ENCODE results near the gene KLHL24. TPM values are rescaled to one million over a fixed set of nuclear protein-coding genes. Genes with fewer than 3 reads are reported as not detected.

KLHL24 gene
- total RNA-seq, 1 donor: 56.0 TPM

DNA sequence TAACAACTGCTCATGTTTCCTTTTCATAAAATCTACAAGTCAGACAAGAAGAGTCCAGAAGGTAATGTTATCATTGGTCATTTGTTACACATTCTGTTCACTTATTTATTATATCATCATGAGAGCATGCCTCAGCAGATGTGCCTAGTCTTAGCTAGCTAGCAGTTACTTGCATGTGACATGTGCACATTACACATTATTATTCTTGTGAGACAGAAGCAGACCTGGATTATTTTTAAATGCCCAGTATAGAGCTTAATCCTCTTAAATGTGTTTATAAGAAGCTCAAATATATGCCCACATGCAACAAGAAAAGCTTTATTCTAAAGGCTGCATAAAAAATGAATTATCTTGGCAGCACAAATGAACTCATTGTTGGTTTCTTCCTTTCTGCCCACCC, 74.8 kb downstream of the KLHL24 start:
- TF ChIP-seq, protein P1, sequence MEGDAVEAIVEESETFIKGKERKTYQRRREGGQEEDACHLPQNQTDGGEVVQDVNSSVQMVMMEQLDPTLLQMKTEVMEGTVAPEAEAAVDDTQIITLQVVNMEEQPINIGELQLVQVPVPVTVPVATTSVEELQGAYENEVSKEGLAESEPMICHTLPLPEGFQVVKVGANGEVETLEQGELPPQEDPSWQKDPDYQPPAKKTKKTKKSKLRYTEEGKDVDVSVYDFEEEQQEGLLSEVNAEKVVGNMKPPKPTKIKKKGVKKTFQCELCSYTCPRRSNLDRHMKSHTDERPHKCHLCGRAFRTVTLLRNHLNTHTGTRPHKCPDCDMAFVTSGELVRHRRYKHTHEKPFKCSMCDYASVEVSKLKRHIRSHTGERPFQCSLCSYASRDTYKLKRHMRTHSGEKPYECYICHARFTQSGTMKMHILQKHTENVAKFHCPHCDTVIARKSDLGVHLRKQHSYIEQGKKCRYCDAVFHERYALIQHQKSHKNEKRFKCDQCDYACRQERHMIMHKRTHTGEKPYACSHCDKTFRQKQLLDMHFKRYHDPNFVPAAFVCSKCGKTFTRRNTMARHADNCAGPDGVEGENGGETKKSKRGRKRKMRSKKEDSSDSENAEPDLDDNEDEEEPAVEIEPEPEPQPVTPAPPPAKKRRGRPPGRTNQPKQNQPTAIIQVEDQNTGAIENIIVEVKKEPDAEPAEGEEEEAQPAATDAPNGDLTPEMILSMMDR (IDR thresholded peaks at IDR 0.05; ENCODE audit: insufficient read depth, low read length): no peak
- no peak for DNase-seq (ENCODE audit: low read depth)
- no peak overlapping the region for H3K4me3 ChIP-seq (ENCODE audit: low read depth, low read length)

DNA sequence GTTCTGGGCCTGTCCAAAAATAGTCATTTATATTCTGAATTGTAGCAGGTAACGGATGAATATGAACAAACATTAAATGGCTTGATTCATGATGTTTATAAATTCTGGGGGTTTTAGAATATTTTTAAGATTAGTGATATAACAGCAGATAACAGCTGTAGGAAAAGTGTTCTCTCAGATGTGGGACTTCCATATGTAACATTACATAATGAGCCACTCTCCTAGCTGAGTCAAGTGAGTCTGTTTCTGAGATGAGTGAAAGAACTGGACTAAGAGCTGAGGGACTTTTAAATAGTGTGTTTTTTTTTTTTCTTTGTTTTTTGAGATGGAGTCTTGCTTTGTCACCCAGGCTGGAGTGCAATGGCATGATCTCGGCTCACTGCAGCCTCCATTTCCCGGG, 76.1 kb downstream of the KLHL24 start:
- no peak overlapping the region for H3K4me3 ChIP-seq (ENCODE audit: low read depth, low read length)
- no peak for DNase-seq (ENCODE audit: low read depth)
- TF ChIP-seq, protein P1 (IDR thresholded peaks at IDR 0.05; ENCODE audit: insufficient read depth, low read length): no peak

DNA sequence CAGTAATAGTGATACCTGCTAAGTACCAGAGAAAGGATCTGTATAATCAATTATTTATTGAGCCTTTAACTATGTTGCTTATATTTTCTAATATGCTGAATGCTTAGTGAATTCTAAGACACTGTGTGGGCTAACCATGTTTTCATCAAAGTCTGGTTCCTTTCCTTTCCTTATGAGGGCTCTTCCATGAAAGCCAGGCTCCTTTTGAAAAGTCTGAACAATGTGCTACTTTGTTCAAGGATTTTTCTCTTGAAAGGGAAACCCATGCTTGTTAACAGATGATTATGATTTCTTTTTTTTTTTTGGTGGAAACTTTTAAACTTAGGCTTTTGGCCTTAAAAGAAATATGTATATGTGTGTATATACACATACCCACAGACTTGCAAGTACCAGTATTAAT, 79.2 kb downstream of the KLHL24 start:
- TF ChIP-seq, protein P1 (IDR thresholded peaks at IDR 0.05; ENCODE audit: insufficient read depth, low read length): no peak
- H3K4me3 ChIP-seq (ENCODE audit: low read depth, low read length): no peak overlapping the region
- DNase-seq (ENCODE audit: low read depth): no peak

DNA sequence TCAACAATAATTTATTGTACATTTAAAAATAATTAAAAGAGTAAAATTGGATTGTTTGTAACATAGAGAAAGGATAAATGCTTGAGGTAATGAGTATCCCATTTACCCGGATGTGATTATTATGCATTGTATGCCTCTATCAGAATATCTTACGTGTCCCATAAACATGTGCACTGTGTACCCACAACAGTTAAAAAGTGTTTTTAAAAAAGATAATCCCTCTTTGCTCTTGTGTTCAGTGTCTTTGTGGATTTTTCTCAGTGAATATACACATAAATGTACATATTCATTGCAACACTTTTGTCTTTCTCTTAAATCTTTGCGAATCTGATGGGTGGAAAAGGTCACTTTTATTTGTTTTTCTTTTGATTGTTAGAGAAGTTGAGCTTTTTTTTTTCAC, 82.6 kb downstream of the KLHL24 start:
- DNase-seq (ENCODE audit: low read depth): no peak
- H3K4me3 ChIP-seq (ENCODE audit: low read depth, low read length): no peak overlapping the region
- TF ChIP-seq, protein P1 (IDR thresholded peaks at IDR 0.05; ENCODE audit: insufficient read depth, low read length): no peak

DNA sequence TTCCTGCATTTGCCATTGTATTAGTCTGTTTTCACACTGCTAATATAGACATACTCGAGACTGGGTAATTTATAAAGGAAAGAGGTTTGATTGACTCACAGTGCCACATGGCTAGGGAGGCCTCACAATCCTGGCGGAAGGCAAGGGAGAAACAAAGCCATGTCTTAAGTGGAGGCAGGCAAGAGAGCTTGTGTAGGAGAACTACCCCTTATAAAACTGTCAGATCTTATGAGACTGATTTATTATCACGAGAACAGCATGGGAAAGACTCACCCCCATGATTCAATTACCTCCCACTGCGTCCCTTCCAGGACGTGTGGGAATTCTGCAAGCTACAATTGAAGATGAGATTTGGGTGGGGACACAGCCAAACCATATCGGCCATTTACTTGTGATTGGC, 90.0 kb downstream of the KLHL24 start:
- TF ChIP-seq, protein P1 (IDR thresholded peaks at IDR 0.05; ENCODE audit: insufficient read depth, low read length): no peak
- no peak for DNase-seq (ENCODE audit: low read depth)
- H3K4me3 ChIP-seq (ENCODE audit: low read depth, low read length): no peak overlapping the region

DNA sequence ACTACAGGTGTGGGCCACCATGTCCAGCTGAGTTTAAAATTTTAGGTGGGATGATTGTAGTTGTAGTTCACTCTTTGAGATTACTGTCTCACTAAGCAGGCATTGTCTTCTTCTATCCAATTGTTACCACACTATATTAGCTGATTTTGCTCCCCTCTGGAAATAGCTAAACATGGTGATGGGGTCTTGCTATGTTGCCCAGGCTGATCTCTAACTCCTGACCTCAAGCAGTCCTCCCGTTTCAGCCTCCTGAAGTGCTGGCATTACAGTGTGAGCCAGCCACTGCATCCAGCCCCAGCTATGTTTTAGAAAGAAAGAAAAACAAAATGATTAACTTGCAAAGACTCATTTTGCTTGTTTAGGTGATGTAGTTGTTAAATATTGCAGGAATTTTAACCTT, 92.8 kb downstream of the KLHL24 start:
- DNase-seq (ENCODE audit: low read depth): no peak

DNA sequence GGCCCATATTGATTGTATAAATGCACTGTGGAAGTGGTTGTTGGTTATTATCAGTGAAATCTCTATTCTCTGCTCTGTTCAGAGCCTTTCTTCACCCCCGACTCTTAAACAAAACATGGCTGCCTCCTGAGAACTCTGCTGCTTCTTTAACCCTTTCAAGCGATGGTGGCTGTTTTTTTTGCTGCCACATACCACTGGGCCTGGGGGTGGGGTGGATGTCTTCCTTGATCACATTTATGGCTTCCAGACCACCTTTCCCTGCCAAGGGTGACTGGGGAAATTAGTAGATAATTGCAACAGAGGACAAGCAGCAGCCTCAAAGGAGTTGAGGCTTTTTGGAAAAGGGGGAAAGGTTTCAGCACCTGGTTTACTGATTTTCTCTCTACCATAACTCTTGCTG, 94.9 kb downstream of the KLHL24 start:
- TF ChIP-seq, protein P1 (IDR thresholded peaks at IDR 0.05; ENCODE audit: insufficient read depth, low read length): no peak
- H3K4me3 ChIP-seq (ENCODE audit: low read depth, low read length): no peak overlapping the region
- DNase-seq (ENCODE audit: low read depth): no peak

More for the DNA sequence above, 92.8 kb downstream of the KLHL24 start:
- H3K4me3 ChIP-seq (ENCODE audit: low read depth, low read length): no peak overlapping the region
- TF ChIP-seq, protein P1 (IDR thresholded peaks at IDR 0.05; ENCODE audit: insufficient read depth, low read length): no peak

All from fibroblast of the aortic adventitia (primary cell).